DMS114 treated with DMSO at 0.1 percent for 48 hours (cell line): ENCODE measurements around the gene DDIT4.
"Not testable (repeated sequence)": the region's sequence is repeated elsewhere in the genome, so short reads cannot be mapped to it uniquely, and the experiment has no call there.

ENCODE experiments used
- DNase-seq: peaks from one replicate; lab custom pipeline; 2025; ENCODE audit not compliant: unreplicated experiment; lab: John Stamatoyannopoulos, UW

DDIT4 gene

GRCh38 chr10:72291019-72291532 lies 17.4 kb downstream of the DDIT4 start:
- DNase-seq = no peak

DNA sequence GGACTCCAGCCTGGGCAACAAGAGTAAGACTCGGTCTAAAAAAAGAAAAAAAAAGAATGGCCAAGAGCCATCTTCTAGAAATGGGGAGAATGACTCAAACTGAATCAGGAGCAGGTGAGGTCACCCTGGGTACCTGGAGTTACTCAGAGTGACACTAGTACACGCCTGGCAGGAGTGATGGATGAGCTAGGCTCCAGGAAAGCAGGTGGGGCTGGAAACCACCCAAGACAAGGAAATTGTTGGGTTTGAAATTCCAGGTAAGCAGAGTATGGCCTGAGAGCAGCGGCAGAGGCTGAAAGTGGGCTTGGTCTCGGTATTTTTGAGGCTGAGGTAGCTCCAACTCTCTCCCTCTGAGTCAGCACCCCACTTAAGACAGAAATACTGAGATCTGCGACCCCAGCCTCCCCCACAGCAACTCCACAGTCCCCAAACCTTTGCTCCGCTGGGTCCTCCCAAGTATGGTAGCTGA lies 18.5 kb downstream of the DDIT4 start:
- no peak for DNase-seq

DNA sequence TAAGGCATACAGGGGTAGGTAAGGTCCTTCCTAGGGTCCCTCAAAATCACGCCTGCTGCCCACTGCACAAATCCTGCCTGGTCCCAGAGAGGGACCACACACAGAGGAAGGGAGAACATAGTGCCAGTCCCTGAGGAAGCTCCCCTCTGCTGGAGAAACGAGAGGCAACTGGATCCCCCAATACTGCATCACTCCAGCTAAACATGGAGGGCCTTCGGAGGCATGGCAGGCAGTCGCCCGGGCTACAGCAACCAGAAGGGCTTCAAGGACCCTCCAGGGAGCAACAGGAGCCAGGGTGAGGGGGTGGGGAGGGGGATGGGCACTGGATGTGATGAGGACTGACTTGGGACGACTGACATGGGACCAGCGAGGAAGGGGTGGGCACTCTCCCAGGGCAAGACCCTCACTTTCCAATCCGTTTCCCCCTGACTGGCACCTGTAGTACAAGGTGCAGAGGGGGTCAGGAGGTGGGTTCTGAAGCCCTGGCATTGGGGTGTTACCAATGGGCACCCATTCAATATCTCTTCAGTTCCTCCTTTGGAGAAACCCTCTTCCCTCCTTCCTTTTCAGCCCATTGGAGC lies 21.7 kb downstream of the DDIT4 start:
- DNase-seq = no peak

DNA sequence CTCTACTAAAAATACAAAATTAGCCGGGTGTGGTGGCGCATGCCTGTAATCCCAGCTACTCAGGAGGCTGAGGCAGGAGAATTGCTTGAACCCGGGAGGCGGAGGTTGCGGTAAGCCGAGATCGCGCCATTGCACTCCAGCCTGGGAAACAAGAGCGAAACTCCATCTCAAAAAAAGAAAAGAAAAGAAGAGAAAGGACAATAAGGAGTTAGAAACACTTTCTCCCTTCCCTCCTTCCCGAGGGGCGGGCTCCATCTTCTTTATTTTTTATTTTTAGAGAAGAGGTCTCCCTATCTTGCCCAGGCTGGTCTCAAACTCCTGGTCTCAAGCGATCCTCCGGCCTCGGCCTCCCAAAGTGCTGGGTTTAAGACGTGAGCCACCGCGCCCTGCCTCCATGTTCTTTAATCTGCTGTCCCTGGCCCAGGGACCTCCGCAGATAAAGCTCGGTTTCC lies 23.1 kb downstream of the DDIT4 start:
- not testable (repeated sequence) for DNase-seq

GRCh38 chr10:72297281-72297804 lies 23.6 kb downstream of the DDIT4 start:
- DNase-seq = no peak

GRCh38 chr10:72297805-72298591 lies 24.3 kb downstream of the DDIT4 start:
- peak; percentile 93 for DNase-seq

GRCh38 chr10:72298592-72299519 lies 25.1 kb downstream of the DDIT4 start:
- no peak for DNase-seq

DNA sequence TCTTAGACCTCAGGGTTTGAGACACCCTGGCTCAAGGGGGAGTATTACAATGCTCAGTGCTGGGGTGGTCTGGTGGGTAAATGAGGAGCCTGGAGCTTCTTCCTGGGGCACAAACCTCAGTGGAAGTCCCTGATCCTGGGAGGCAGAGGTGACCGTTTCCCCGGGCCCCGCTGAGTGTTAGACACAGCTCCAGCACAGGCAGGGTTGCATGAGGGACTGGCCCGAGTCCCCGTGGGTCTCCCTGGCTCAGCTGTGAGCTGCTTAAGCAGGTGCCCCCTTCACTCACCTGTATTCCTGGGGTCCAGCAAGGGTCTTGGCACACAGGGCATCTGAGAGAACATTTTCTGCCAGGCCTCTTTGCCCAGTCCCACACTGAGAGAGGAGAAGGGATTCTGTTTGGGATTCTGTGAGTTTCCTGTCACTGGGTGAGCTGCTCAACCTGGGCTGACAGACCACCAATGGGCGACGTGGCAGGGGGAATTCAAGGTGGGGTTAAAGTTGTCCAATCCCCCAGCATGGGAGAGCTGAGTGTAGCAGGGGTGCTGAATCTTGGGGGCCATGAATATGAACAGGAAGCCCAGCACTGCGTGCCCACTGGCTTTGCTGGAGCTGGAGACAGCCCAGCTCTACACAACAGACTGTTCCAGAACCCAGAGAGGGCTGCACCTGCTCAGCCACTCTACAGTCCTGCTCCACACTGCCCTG lies 29.9 kb downstream of the DDIT4 start:
- no peak for DNase-seq

DNA sequence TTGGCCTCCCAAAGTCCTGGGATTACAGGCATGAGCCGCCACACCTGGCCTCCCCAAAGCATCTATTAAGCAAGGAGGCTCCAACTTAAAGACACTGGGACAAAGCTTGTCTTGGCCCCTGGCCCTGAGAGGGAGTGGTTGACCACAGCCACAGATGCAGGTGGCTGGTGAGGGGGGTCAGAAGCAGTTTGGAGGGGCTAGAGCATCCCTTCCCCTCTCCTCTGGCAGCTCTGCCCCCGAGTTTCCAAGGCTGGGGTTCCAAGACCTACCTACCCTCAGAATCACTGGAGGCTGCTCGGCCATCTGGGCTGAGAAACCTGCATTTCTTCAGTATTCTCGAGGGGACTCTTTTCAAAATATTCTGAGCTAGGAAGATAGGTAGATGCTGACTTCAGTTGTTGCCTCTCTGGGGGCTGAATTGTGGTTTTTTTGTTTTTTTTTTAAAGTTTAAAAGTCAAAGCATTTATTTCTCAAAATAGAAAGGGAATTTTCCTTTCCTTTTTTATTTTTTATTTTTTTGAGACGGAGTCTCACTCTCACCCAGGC lies 32.6 kb downstream of the DDIT4 start:
- no peak for DNase-seq

DNA sequence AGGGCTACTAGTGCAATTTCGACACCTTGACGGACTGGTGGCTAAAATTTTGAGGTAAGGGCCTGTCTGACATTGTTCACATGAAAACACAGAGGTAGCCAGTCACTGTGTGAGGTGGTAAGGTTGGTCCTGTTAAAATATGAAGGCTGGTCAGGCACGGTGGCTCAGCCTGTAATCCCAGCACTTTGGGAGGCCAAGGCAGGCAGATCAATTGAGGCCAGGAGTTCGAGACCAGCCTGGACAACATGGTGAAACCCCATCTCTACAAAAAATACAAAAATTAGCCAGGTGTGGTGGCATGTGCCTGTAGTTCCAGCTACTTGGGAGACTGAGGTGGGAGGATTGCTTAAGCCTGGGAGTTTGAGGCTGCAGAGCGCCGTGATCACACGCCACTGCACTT lies 34.0 kb downstream of the DDIT4 start:
- DNase-seq = not testable (repeated sequence)

DNA sequence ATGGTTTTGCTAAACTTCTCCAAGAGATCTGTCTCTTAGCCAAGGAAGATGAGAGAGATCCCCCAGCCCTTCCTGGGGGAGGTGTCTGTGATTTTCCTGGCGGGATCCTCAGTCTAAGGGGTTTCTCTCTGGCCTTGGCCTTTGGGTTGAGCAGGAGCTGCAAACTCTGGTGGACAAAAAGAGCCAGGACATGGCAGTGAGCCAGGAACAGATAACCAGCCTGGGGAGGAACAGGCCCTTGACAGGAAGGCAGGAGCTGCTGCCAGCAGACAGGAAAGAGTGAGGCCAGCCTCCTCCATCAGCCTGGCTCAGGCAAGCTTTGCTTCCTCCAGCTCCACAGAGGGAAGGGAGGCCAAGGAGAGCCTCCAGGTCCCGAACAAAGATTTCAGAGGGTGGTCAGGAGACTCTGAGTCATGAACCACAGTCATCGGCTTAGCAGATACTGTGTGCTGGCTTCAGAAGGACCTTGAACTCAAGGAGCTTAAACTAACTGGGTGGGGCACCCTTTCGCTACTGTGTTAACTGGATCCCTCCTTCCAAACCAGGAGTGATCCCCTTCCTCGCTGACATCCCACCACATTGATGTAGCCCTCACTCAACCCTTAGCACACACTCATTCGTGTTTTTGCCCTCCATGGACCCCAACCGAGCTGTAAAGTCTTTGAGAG lies 34.7 kb downstream of the DDIT4 start:
- no peak for DNase-seq

DNA sequence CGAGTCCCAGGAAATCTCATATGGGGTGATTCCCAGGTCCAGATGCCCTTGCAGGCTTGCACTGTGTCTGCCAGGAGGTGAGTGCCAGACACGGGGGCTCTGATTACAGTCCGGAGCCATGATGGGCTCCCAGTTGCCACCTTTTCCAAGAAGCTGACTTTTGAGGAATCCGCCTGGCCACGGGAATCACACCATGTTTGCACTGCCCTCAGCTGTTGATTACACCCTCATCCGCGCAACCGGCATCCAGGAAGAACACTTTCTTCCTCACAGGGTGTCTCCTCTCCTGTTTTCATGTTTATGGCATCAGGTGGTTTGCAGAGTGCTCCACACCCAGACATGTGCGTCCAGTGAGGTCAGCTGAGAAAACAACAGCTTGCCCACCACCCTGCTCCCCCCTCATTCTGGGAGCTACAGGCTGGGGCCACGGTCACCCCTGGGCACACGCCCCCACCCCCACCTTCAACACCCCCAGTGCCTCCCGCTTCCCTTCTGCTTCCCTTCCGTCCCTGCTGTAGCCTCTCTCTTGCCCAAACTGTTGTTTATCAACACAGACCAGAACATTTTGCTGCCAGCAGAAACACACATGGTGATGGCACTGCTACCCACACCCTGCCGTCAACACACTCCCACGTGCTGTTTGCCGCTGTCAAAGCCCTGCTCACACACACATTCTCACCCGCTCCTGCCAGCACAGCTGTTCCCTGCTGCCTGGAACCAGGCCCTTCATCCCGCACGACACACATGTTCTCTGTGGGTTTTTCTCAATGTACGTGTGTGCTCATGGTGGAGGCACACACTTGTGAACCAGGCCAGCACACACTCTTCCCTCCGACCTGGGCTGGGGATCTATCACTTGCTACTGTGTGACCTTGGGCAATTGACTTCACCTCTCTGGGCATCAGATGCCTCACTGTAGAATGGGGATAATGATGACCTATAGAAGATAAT lies 35.8 kb downstream of the DDIT4 start:
- no peak for DNase-seq

GRCh38 chr10:72310241-72310633 lies 36.5 kb downstream of the DDIT4 start:
- DNase-seq = no peak

GRCh38 chr10:72310636-72311035 lies 36.9 kb downstream of the DDIT4 start:
- DNase-seq = no peak

DNA sequence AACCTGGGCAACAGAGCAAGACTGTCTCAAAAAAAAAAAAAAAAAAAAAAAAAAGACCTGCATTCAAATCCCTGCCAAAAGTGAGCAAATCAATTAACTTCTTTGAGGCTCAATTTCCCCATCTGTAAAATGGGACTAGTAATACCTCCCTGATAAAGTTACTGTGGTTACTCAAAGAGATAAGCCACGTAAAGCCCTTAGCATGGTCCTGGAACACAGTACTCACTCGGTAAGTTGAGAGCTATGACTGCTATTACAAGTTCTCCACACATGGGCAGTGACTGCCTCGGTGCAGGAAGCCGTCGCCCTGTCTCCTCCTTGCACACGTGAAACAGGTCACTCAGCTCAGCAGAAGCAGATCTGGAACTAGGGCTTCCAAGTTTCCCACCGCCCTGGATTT lies 37.9 kb downstream of the DDIT4 start:
- no peak for DNase-seq

- DNase-seq = no peak
Measured at GRCh38 chr10:72312865-72313391, 39.2 kb downstream of the DDIT4 start.

DNA sequence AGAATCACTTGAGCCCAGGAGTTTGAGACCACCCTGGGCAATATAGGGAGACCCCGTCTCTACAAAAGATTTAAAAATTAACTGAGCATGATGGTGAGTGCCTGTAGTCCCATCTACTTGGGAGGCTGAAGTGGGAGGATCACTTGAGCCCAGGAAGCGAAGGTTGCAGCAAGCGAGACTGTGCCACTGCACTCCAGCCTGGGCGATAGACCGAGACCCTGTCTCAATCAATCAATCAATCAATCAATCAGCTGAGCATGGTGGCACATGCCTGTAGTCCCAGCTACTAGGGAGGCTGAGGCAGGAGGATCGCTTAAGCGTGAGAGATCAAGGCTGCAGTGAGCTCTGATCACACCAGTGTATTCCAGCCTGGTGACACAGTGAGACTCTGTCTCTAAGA lies 40.5 kb downstream of the DDIT4 start:
- DNase-seq = no peak

DNA sequence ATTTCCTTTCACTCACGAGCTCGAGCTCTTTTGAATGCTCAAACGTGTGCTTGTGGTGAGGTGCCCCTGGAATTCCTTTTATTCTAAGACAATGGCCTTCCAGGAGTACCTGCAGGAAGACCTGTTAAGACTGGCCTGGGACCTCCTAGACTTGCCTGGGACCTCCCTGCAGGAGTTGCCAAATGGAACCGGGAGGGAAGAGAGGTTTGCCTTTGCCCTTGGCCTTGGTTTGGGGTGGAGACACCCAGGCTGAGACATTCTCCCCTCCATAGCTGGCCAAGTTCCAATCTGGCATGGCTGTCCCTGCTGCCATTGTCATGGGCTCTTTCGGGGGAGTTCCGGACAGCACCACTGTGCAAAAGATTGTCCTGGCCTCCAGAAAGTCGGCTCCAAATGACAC lies 41.3 kb downstream of the DDIT4 start:
- DNase-seq = no peak
